GM12878 (cell line): Measurements from ENCODE around the gene GORASP1. TPM values are rescaled to one million over a fixed set of nuclear protein-coding genes. Genes with fewer than 3 reads are reported as not detected.

Experiments
- ATAC-seq: fragments of 200-7000 bp; cut with Tn5 transposase; 3 replicates; pipeline ENCODE4 v1.9.1; 2020; ENCODE audit warnings: mild to moderate bottlenecking, moderate library complexity
- BruUV-seq: library from RNA; stranded (reverse); fragments of 400-500 nt; replicated peaks from 2 replicates; lab custom pipeline; 2021; lab: Mats Ljungman, UMichigan
- CTCF ChIA-PET: fragments of 300-600 bp; sonication (Branson Sonifier 250); formaldehyde crosslinking; extraction: SDS; loops from one replicate; lab custom pipeline; 2021; ENCODE audit warnings: inconsistent platforms; lab: Yijun Ruan, JAX
- POLR2A ChIA-PET: fragments of 350-600 bp; formaldehyde crosslinking; extraction: SDS; loops from one replicate; lab custom pipeline; 2021; ENCODE audit warnings: inconsistent platforms; lab: Charles Lee
- RAD21 ChIA-PET: fragments of 300-600 bp; sonication (Branson Sonifier 250); formaldehyde crosslinking; loops from one replicate; lab custom pipeline; 2023; ENCODE audit warnings: antibody characterized with exemption; ENCODE audit not compliant: unreplicated experiment; lab: Charles Lee
- SMC1A ChIA-PET: fragments of 300-600 bp; sonication (Branson Sonifier 250); formaldehyde crosslinking; loops from one replicate; lab custom pipeline; 2023; ENCODE audit not compliant: unreplicated experiment, uncharacterized antibody; lab: Charles Lee
- DNase-seq: peaks from one replicate; pipeline ENCODE4 v3.0.0-alpha.2; 2011; ENCODE audit warnings: low read depth, low spot score
- FAIRE-seq: peaks from 3 replicates; lab custom pipeline; 2011; peaks lifted over from hg19 to GRCh38; lab: Jason Lieb, UNC
- H2AFZ ChIP-seq: 2 replicates; pipeline ENCODE4 v1.6.0; 2011; ENCODE audit warnings: low read depth, low read length, control low read depth; ENCODE audit not compliant: control insufficient read depth
- H3K27ac ChIP-seq: 2 replicates; pipeline ENCODE4 v1.5.1; 2011; ENCODE audit warnings: control low read depth; ENCODE audit not compliant: control insufficient read depth, insufficient read depth
- H3K27me3 ChIP-seq, 2 experiments: replicated peaks in 1 of 2; 2 replicates each; pipeline versions ENCODE4 v1.6.0 to v1.6.1; 2011; ENCODE audit warnings: low read length in 1 of 2; ENCODE audit not compliant: control insufficient read depth in 2 of 2, insufficient read depth in 2 of 2
- H3K36me3 ChIP-seq, 2 experiments: 2 replicates each; pipeline ENCODE4 v1.5.1; 2011; ENCODE audit warnings: low read length in 1 of 2; ENCODE audit not compliant: control insufficient read depth in 2 of 2, insufficient read depth in 2 of 2
- H3K4me1 ChIP-seq: 2 replicates; pipeline ENCODE4 v1.6.1; 2011; ENCODE audit warnings: mild to moderate bottlenecking, low read length, moderate library complexity, mixed read lengths; ENCODE audit not compliant: control insufficient read depth, insufficient read depth
- H3K4me2 ChIP-seq: 2 replicates; pipeline ENCODE4 v1.6.0; 2011; ENCODE audit warnings: control low read depth; ENCODE audit not compliant: control insufficient read depth, insufficient read depth
- H3K4me3 ChIP-seq: fragments of 200-600 bp; sonication (generic); 2 replicates; pipeline ENCODE4 v1.5.1; 2016
- H3K79me2 ChIP-seq: 2 replicates; pipeline ENCODE4 v1.6.0; 2011; ENCODE audit warnings: low read length; ENCODE audit not compliant: control insufficient read depth, insufficient read depth
- H3K9ac ChIP-seq: 2 replicates; pipeline ENCODE4 v1.8.0; 2011; ENCODE audit warnings: low read length, control low read depth, mixed read lengths; ENCODE audit not compliant: control insufficient read depth, insufficient read depth
- H3K9me3 ChIP-seq: replicated peaks from 3 replicates; pipeline ENCODE4 v1.5.1; 2011; ENCODE audit warnings: mild to moderate bottlenecking, low read length; ENCODE audit not compliant: control insufficient read depth, insufficient read depth
- H4K20me1 ChIP-seq: 2 replicates; pipeline ENCODE4 v1.6.0; 2011; ENCODE audit not compliant: control insufficient read depth, insufficient read depth
- ATF7 ChIP-seq: fragments of 450-650 bp; IDR thresholded peaks from 2 replicates; pipeline ENCODE4 v1.6.1; 2016; ENCODE audit warnings: low read depth, mild to moderate bottlenecking
- BACH1 ChIP-seq: fragments of 450-650 bp; IDR thresholded peaks from 2 replicates; pipeline ENCODE4 v1.6.1; 2017; ENCODE audit warnings: mild to moderate bottlenecking, borderline replicate concordance
- DPF2 ChIP-seq: fragments of 450-650 bp; IDR thresholded peaks from 2 replicates; pipeline ENCODE4 v1.6.1; 2017; ENCODE audit warnings: mild to moderate bottlenecking
- MEF2A ChIP-seq: IDR thresholded peaks from 2 replicates; pipeline ENCODE4 v1.6.1; 2011; ENCODE audit warnings: low read depth, mild to moderate bottlenecking, low read length, moderate library complexity; ENCODE audit not compliant: insufficient read depth
- MTA3 ChIP-seq: IDR thresholded peaks from 2 replicates; pipeline ENCODE4 v1.6.1; 2012; ENCODE audit warnings: low read length, inconsistent platforms, borderline replicate concordance
- MYC ChIP-seq: IDR thresholded peaks from 2 replicates; pipeline ENCODE4 v1.6.1; 2011; ENCODE audit warnings: mild to moderate bottlenecking, low read length, moderate library complexity, inconsistent platforms; ENCODE audit not compliant: insufficient read depth, insufficient replicate concordance, insufficient read length, severe bottlenecking
- POLR2A ChIP-seq: IDR thresholded peaks from 2 replicates; pipeline ENCODE4 v1.6.1; 2011; ENCODE audit warnings: low read depth, mild to moderate bottlenecking, low read length
- ZZZ3 ChIP-seq: IDR thresholded peaks from 2 replicates; pipeline ENCODE4 v1.6.1; 2011; ENCODE audit warnings: low read depth; ENCODE audit not compliant: control insufficient read depth, insufficient read length
- WGBS: methylation state at CpG from one replicate; pipeline ENCODE4 v1.1.6; 2016; ENCODE audit warnings: low lambda C conversion rate; ENCODE audit not compliant: insufficient replicate concordance, insufficient coverage; ENCODE audit errors: missing lambda C conversion rate; 5-methylcytosine and 5-hydroxymethylcytosine counted together
- in situ Hi-C: fragments of 300-500 bp; cut with MboI; formaldehyde crosslinking; loops from 9 replicates; pipeline ENCODE4 v1.14.3; 2018; ENCODE audit warnings: mixed read lengths
- intact Hi-C: fragments of 100-400 bp; cut with micrococcal nuclease; formaldehyde crosslinking; loops from one replicate; pipeline ENCODE4 v1.14.2; 2022; ENCODE audit not compliant: unreplicated experiment
- polyA plus RNA-seq, 11 experiments: library from polyadenylated mRNA; depleted of rRNA in 4 of 11; unstranded in 6 of 11; stranded (reverse) in 5 of 11; fragments of >200 nt; fragmentation: Nextera tagmentation in 4 of 11; fragmentation: Illumina TruSeq in 1 of 11; extraction: Ambion mirVana in 4 of 11; extraction: Trizol in 1 of 11; gene quantifications; 1 replicate in 1 of 11; 2 replicates in 10 of 11; pipeline versions ENCODE4 v1.2.1 to v1.2.3, GENCODE V29; 2011 to 2016; ENCODE audit warnings: inconsistent platforms in 2 of 11, missing spikeins in 2 of 11, low read depth in 1 of 11
- total RNA-seq, 4 experiments: library from RNA; depleted of rRNA in 3 of 4; stranded (reverse); fragments of >200 nt in 3 of 4; fragmentation: Illumina TruSeq in 1 of 4; extraction: Trizol in 1 of 4; gene quantifications; 2 replicates each; pipeline versions ENCODE4 v1.2.1 to v1.2.3, GENCODE V29; 2013 to 2021
- TF ChIP-seq, protein P1 (sequence below): IDR thresholded peaks from 2 replicates; pipeline ENCODE4 v1.6.1; 2012; ENCODE audit warnings: low read depth, low read length, improper control_type of control experiment
- TF ChIP-seq, protein P2 (sequence below): IDR thresholded peaks from 2 replicates; pipeline ENCODE4 v1.6.1; 2012; ENCODE audit warnings: mild to moderate bottlenecking, low read depth, low read length

The GORASP1 gene
- total and polyA plus RNA-seq, 10 of the 15 experiments (the other 5 are each of a cell fraction or from before 2014, with no cell fraction given): 3.6 to 32.7 (median 23.2) TPM

DNA sequence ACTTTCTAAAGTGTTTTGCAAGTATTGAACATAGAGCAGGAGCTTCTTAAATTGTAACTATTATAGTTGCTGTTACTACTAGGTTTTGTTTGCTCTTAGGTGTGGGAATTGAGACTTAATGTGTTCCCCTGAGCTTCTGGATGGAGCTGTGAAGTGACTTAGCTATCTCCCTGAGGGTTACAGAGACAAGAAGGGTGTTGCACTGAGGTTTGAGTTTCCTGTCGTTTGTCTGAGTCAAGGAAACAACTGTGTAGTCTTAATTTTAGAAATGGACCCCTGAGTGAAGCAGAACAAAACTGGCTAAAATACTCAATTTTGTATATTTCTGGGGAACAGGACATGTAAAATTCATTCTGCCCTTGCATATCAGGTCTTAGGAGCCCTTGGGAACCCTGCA is 20.5 kb upstream of the GORASP1 start (continued):
- TF ChIP-seq, protein P1, sequence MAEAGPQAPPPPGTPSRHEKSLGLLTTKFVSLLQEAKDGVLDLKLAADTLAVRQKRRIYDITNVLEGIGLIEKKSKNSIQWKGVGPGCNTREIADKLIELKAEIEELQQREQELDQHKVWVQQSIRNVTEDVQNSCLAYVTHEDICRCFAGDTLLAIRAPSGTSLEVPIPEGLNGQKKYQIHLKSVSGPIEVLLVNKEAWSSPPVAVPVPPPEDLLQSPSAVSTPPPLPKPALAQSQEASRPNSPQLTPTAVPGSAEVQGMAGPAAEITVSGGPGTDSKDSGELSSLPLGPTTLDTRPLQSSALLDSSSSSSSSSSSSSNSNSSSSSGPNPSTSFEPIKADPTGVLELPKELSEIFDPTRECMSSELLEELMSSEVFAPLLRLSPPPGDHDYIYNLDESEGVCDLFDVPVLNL: no peak
- TF ChIP-seq POLR2A (no peak), ATF7 (no peak), MEF2A (no peak), MYC (no peak)
- TF ChIP-seq, protein P2, sequence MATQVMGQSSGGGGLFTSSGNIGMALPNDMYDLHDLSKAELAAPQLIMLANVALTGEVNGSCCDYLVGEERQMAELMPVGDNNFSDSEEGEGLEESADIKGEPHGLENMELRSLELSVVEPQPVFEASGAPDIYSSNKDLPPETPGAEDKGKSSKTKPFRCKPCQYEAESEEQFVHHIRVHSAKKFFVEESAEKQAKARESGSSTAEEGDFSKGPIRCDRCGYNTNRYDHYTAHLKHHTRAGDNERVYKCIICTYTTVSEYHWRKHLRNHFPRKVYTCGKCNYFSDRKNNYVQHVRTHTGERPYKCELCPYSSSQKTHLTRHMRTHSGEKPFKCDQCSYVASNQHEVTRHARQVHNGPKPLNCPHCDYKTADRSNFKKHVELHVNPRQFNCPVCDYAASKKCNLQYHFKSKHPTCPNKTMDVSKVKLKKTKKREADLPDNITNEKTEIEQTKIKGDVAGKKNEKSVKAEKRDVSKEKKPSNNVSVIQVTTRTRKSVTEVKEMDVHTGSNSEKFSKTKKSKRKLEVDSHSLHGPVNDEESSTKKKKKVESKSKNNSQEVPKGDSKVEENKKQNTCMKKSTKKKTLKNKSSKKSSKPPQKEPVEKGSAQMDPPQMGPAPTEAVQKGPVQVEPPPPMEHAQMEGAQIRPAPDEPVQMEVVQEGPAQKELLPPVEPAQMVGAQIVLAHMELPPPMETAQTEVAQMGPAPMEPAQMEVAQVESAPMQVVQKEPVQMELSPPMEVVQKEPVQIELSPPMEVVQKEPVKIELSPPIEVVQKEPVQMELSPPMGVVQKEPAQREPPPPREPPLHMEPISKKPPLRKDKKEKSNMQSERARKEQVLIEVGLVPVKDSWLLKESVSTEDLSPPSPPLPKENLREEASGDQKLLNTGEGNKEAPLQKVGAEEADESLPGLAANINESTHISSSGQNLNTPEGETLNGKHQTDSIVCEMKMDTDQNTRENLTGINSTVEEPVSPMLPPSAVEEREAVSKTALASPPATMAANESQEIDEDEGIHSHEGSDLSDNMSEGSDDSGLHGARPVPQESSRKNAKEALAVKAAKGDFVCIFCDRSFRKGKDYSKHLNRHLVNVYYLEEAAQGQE: no peak
- TF ChIP-seq, all 136 proteins: peak for 0

GRCh38 chr3:39127269-39127907 is 20.0 kb upstream of the GORASP1 start:
- Histone ChIP-seq H3K36me3 (no peaks in the 10 kb centered on the region), H3K4me1 (peaks cover 20% of the 10 kb centered on the region), H3K27me3 (no peaks in the 10 kb centered on the region), H3K27ac (no peak overlapping the region), H3K9me3 (no peaks in the 10 kb centered on the region), H4K20me1 (no peaks in the 10 kb centered on the region), H3K79me2 (no peaks in the 10 kb centered on the region), H3K9ac (no peak overlapping the region), H2AFZ (no peak overlapping the region), H3K4me3 (no peak overlapping the region), H3K4me2 (no peak overlapping the region)
- ChIA-PET RAD21 (interaction anchor here (0.7 to 4.2 kb wide), 8 partner anchors 21 to 164 kb away, joined by 3 to 40 read pairs (median 4); no protein-coding TSS in a partner anchor), SMC1A (interaction anchor here (0.7 to 4.8 kb wide), 14 partner anchors 9 to 168 kb away, joined by 3 to 45 read pairs (median 4); partner anchors contain the start of gene XIRP1), POLR2A (interaction anchor here (1.0 kb wide), 1 partner anchor 63 kb away, joined by 3 read pairs; no protein-coding TSS in a partner anchor), CTCF (interaction anchor here (0.6 to 4.5 kb wide), 21 partner anchors 10 to 1180 kb away, joined by 3 to 47 read pairs (median 5); partner anchors contain the start of genes GORASP1, TTC21A and XIRP1)
- ATAC-seq: no peak
- BruUV-seq: no TSS peak
- intact Hi-C loops: no loop called here
- FAIRE-seq: no peak
- TF ChIP-seq BACH1 (no peak), MYC (no peak), DPF2 (no peak), ZZZ3 (no peak), MTA3 (no peak)
- no peak for DNase-seq
- in situ Hi-C loops: no loop called here
- 44% methylated on average over 7 of the region's 7 CpGs for WGBS
